NCI-H1436 (cell line): ENCODE results near the gene CD46.

Experiments used
- DNase-seq: peaks from one replicate; lab custom pipeline; 2025; lab: John Stamatoyannopoulos, UW

The CD46 gene

GRCh38 chr1:207813946-207814345 is 62.1 kb downstream of the CD46 start:
- DNase-seq = no peak

GRCh38 chr1:207814469-207814868 is 62.6 kb downstream of the CD46 start:
- DNase-seq = no peak

- DNase-seq = no peak
These were observed 63.6 kb downstream of the CD46 start for GRCh38 chr1:207815466-207815865.

GRCh38 chr1:207815913-207816291 is 64.0 kb downstream of the CD46 start:
- no peak for DNase-seq

GRCh38 chr1:207817166-207817565 is 65.3 kb downstream of the CD46 start:
- DNase-seq = no peak

- DNase-seq = no peak
These were observed 66.2 kb downstream of the CD46 start for GRCh38 chr1:207817778-207818751.

GRCh38 chr1:207818971-207819451 is 67.2 kb downstream of the CD46 start:
- no peak for DNase-seq

- no peak for DNase-seq
These were observed 69.0 kb downstream of the CD46 start for GRCh38 chr1:207820568-207821463.

GRCh38 chr1:207821464-207822045 is 69.7 kb downstream of the CD46 start:
- no peak for DNase-seq

- no peak for DNase-seq
These were observed 70.3 kb downstream of the CD46 start for GRCh38 chr1:207822124-207822601.

- DNase-seq = peak; percentile 54
These were observed 71.0 kb downstream of the CD46 start for GRCh38 chr1:207822602-207823451.

GRCh38 chr1:207823531-207823879 is 71.7 kb downstream of the CD46 start:
- no peak for DNase-seq

- DNase-seq = no peak
These were observed 72.2 kb downstream of the CD46 start for GRCh38 chr1:207823880-207824566.

GRCh38 chr1:207824691-207825408 is 73.0 kb downstream of the CD46 start:
- DNase-seq = no peak

- DNase-seq = no peak
These were observed 73.5 kb downstream of the CD46 start for GRCh38 chr1:207825409-207825695.

GRCh38 chr1:207825719-207826556 is 74.1 kb downstream of the CD46 start:
- no peak for DNase-seq

GRCh38 chr1:207826557-207827487 is 75.0 kb downstream of the CD46 start:
- no peak for DNase-seq

- no peak for DNase-seq
These were observed 75.6 kb downstream of the CD46 start for GRCh38 chr1:207827488-207827830.
